Right atrium auricular region (tissue), 2 donors: ENCODE results near the gene PSMG1. TPM values are rescaled to one million over a fixed set of nuclear protein-coding genes. Genes with fewer than 3 reads are reported as not detected.
"Not testable (repeated sequence)": the region's sequence is repeated elsewhere in the genome, so short reads cannot be mapped to it uniquely, and the experiment has no call there.

Source experiments
- DNase-seq: peaks from one replicate; pipeline ENCODE4 v3.0.0-alpha.2; 2019; ENCODE audit warnings: low spot score
- H3K27ac ChIP-seq, 2 donors: fragments of 200-600 bp; sonication (generic); 1 replicate in 1 of 2; 2 replicates in 1 of 2; pipeline ENCODE4 v1.5.1; 2016 to 2019
- H3K27me3 ChIP-seq, 2 donors: fragments of 200-600 bp; sonication (generic); one replicate each; pipeline versions ENCODE4 v1.5.1 to v1.6.0; 2017 to 2019
- H3K36me3 ChIP-seq: fragments of 200-600 bp; sonication (generic); one replicate; pipeline ENCODE4 v1.5.1; 2016
- H3K4me1 ChIP-seq, 2 donors: fragments of 200-600 bp; sonication (generic); one replicate each; pipeline versions ENCODE4 v1.5.1 to v1.6.0; 2017 to 2019
- H3K4me3 ChIP-seq, 2 donors: fragments of 200-600 bp; sonication (generic); 1 replicate in 1 of 2; 2 replicates in 1 of 2; pipeline ENCODE4 v1.5.1; 2017 to 2019; ENCODE audit warnings: mild to moderate bottlenecking in 1 of 2, moderate library complexity in 1 of 2
- H3K9me3 ChIP-seq, 2 donors: fragments of 200-600 bp; sonication (generic); one replicate each; pipeline ENCODE4 v1.5.1; 2019
- total RNA-seq, 2 donors: library from RNA; depleted of rRNA; stranded (reverse); fragments of >200 nt; gene quantifications; one replicate each; pipeline ENCODE4 v1.1.0, GENCODE V29; 2016
- TF ChIP-seq, protein P1 (sequence below), 2 donors: fragments of 200-600 bp; sonication (generic); IDR thresholded peaks; one replicate each; pipeline ENCODE4 v1.5.1; 2019; ENCODE audit warnings: antibody characterized with exemption in 2 of 2

Gene PSMG1
- total RNA-seq, 2 donors from 2014 or later: 15.5 to 24.4 TPM

DNA sequence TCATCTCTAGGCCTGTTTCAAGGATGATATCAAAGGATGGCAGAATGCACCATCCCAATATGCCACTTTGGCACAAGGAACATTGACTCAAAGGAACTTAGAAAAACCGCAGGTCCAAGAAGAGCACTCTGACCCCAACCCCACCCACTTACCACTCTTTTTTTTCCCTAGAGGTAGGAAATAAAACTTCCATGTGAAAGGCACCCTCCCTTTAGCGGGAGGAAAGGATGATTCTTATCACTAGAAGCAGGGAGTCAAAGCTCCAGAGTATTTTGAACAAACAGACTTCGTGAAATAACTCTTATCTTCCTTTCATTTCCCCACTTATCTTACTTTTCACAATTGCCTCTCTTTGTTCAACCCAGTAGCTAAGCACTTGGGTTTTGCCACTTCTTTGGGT lies 22.2 kb downstream of the PSMG1 start:
- no peak for DNase-seq
- no peaks in the 10 kb centered on the region for H3K27me3 ChIP-seq
- H3K4me1 ChIP-seq: no peaks in the 10 kb centered on the region
- TF ChIP-seq, protein P1, sequence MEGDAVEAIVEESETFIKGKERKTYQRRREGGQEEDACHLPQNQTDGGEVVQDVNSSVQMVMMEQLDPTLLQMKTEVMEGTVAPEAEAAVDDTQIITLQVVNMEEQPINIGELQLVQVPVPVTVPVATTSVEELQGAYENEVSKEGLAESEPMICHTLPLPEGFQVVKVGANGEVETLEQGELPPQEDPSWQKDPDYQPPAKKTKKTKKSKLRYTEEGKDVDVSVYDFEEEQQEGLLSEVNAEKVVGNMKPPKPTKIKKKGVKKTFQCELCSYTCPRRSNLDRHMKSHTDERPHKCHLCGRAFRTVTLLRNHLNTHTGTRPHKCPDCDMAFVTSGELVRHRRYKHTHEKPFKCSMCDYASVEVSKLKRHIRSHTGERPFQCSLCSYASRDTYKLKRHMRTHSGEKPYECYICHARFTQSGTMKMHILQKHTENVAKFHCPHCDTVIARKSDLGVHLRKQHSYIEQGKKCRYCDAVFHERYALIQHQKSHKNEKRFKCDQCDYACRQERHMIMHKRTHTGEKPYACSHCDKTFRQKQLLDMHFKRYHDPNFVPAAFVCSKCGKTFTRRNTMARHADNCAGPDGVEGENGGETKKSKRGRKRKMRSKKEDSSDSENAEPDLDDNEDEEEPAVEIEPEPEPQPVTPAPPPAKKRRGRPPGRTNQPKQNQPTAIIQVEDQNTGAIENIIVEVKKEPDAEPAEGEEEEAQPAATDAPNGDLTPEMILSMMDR (IDR thresholded peaks at IDR 0.05): no peak
- H3K9me3 ChIP-seq: peaks cover 0 to 13% of the 10 kb centered on the region in 2 donors
- H3K36me3 ChIP-seq: no peaks in the 10 kb centered on the region
- no peak overlapping the region for H3K27ac ChIP-seq
- no peak overlapping the region for H3K4me3 ChIP-seq

DNA sequence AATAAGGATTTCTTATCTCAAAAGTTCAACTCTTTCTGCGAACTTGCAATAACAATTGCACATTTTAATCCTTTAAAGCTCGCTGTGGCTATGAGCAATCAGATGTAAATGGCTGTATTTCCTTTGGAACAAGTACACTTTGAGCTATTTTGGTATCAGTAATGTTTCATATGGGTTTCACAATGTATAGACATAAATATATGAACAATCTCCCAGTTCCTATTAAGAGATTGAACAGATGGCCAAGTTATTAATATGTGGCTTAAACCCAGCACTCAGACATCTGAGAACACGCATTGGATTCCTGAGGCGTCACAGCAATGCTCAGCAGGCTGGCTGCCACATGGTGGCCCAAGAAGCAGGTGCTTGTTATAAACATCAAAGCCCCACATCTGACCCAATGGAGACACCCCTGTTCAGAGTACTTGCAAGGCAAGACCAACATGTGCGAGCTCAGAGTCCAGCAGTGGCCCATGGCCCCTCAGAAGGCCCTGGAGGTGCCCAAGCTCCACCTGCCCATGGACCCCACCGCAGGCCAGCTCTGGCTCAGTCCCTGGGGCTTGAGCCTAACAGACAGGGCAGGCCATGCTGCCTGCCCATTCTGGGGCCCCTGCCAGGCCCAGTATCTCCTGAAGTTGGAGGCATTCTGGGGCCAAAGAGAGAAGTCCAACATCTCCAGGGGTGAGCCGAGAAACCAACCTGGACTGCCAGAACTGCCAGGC lies 23.7 kb downstream of the PSMG1 start:
- Histone ChIP-seq H3K36me3 (no peaks in the 10 kb centered on the region), H3K4me3 (no peak overlapping the region), H3K4me1 (no peaks in the 10 kb centered on the region), H3K27ac (no peak overlapping the region), H3K9me3 (peaks cover 0 to 5% of the 10 kb centered on the region in 2 donors), H3K27me3 (no peaks in the 10 kb centered on the region)
- TF ChIP-seq, protein P1 (IDR thresholded peaks at IDR 0.05): no peak
- no peak for DNase-seq

DNA sequence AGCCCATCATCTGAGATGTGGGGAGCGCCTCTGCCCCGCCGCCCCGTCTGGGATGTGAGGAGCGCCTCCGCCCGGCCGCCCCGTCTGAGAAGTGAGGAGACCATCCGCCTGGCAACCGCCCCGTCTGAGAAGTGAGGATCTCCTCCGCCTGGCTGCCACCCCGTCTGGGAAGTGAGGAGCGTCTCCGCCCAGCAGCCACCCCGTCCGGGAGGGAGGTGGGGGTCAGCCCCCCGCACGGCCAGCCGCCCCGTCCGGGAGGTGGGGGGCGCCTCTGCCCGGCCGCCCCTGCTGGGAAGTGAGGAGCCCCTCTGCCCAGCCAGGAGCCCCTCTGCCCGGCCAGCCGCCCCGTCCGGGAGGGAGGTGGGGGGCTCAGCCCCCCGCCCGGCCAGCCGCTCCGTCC lies 26.0 kb downstream of the PSMG1 start:
- not testable (repeated sequence) for H3K27ac ChIP-seq, H3K27me3 ChIP-seq, H3K36me3 ChIP-seq, H3K4me3 ChIP-seq, DNase-seq, H3K9me3 ChIP-seq, H3K4me1 ChIP-seq

DNA sequence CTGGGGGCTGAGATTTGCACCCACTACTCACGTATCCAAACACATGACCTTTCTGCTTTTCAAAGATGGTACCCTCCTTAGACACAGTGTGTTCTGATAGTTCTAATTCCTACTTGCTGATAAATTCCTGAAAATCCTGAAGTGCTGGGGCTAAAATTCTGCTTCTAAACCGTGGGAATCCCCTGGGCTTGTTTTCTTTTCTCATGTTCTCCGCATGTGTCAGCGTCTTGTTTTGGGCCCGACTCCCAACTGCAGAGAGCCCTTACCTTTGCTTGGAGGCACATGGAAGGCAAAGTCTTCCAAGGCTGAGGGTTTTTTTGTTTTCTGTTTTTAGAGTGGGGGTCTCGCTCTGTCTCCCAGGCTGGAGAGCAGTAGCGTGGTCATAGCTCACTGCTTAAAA lies 27.2 kb downstream of the PSMG1 start:
- no peak overlapping the region for H3K27ac ChIP-seq
- no peak for DNase-seq

DNA sequence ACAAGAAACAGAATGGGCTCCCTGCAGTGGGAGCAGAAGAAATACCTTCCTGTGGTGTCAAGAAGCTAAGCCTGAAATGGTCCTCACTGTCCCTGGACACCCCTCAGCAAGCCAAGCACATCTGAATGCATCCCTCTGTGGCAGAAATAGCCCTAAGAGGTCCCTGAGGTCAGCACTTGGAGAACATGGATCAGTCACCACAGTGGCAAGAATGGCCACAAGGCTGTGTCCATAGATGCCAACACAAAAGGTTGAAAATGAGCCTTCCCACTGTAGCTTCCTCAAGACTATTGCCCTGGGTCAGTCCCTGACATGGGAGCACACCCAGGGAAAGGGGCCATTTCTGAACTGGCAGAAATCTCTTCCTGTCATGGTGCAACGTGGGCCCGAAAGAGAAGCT lies 27.7 kb downstream of the PSMG1 start:
- Histone ChIP-seq H3K4me1 (no peaks in the 10 kb centered on the region), H3K9me3 (no peaks in the 10 kb centered on the region), H3K36me3 (no peaks in the 10 kb centered on the region), H3K27me3 (no peaks in the 10 kb centered on the region), H3K27ac (no peak overlapping the region), H3K4me3 (no peak overlapping the region)
- DNase-seq: no peak
- TF ChIP-seq, protein P1 (IDR thresholded peaks at IDR 0.05): no peak

More for the DNA sequence above, 27.2 kb downstream of the PSMG1 start:
- TF ChIP-seq, protein P1 (IDR thresholded peaks at IDR 0.05): no peak
- Histone ChIP-seq H3K9me3 (no peaks in the 10 kb centered on the region), H3K27me3 (no peaks in the 10 kb centered on the region), H3K4me1 (no peaks in the 10 kb centered on the region), H3K4me3 (no peak overlapping the region), H3K36me3 (no peaks in the 10 kb centered on the region)

DNA sequence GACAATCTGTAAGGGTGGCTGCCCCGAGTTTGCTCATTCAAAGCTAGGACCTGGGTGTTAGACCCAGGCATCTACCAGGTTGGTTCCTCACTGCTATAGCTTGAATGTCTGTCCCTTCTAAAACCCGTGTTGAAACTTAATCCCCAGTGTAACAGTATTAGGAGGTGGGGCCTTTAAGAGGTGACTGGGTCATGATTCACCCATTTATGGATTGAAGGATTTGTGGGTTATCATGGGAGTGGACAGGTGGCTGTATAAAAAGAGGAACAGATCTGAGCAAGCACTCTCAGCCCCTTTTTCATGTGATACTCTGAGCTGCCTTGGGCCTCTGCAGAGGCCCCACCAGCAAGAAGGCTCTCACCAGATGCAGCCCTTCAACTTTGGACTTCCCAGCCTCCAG lies 29.4 kb downstream of the PSMG1 start:
- Histone ChIP-seq H3K27me3 (no peaks in the 10 kb centered on the region), H3K36me3 (no peaks in the 10 kb centered on the region), H3K27ac (no peak overlapping the region), H3K9me3 (no peaks in the 10 kb centered on the region), H3K4me3 (no peak overlapping the region), H3K4me1 (no peaks in the 10 kb centered on the region)
- no peak for DNase-seq
- TF ChIP-seq, protein P1 (IDR thresholded peaks at IDR 0.05): no peak
